ENCODE results near the gene KRTAP4-3. TPM values are rescaled to one million over a fixed set of nuclear protein-coding genes. Genes with fewer than 3 reads are reported as not detected.

The KRTAP4-3 gene
- total RNA-seq, 1 experiment from 2014 or later, result not detected

GRCh38 chr17:41211845-41212466, 43.9 kb upstream of the KRTAP4-3 start:
- ChIA-PET POLR2A (interaction anchor here (0.7 kb wide), 1 partner anchor 206 kb away, joined by 3 read pairs; no protein-coding TSS in a partner anchor), CTCF (no interaction called here)
- no peak overlapping the region for H3K27ac Mint-ChIP-seq
- H3K27me3 Mint-ChIP-seq (ENCODE audit: low read depth), result no peaks in the 10 kb centered on the region; the same call in 1 of the 2 replicates
- DNase-seq (ENCODE audit: low spot score) (no peak), ATAC-seq (no peak)
- H3K4me1 Mint-ChIP-seq, result no peaks in the 10 kb centered on the region
- no peak overlapping the region for H3K4me3 Mint-ChIP-seq
- TF ChIP-seq, protein P1, sequence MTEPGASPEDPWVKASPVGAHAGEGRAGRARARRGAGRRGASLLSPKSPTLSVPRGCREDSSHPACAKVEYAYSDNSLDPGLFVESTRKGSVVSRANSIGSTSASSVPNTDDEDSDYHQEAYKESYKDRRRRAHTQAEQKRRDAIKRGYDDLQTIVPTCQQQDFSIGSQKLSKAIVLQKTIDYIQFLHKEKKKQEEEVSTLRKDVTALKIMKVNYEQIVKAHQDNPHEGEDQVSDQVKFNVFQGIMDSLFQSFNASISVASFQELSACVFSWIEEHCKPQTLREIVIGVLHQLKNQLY (CRISPR knock-in tag; IDR thresholded peaks at IDR 0.05), result no peak
- TF ChIP-seq OVOL2 (CRISPR knock-in tag; IDR thresholded peaks at IDR 0.05; ENCODE audit: borderline replicate concordance), result no peak
- TF ChIP-seq NR2C2 (CRISPR knock-in tag; IDR thresholded peaks at IDR 0.05), result no peak
- TF ChIP-seq, protein P2, sequence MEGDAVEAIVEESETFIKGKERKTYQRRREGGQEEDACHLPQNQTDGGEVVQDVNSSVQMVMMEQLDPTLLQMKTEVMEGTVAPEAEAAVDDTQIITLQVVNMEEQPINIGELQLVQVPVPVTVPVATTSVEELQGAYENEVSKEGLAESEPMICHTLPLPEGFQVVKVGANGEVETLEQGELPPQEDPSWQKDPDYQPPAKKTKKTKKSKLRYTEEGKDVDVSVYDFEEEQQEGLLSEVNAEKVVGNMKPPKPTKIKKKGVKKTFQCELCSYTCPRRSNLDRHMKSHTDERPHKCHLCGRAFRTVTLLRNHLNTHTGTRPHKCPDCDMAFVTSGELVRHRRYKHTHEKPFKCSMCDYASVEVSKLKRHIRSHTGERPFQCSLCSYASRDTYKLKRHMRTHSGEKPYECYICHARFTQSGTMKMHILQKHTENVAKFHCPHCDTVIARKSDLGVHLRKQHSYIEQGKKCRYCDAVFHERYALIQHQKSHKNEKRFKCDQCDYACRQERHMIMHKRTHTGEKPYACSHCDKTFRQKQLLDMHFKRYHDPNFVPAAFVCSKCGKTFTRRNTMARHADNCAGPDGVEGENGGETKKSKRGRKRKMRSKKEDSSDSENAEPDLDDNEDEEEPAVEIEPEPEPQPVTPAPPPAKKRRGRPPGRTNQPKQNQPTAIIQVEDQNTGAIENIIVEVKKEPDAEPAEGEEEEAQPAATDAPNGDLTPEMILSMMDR (IDR thresholded peaks at IDR 0.05), result no peak
- TF ChIP-seq MXD4 (CRISPR knock-in tag; IDR thresholded peaks at IDR 0.05; ENCODE audit: borderline replicate concordance), result no peak
- TF ChIP-seq JUN (CRISPR knock-in tag; IDR thresholded peaks at IDR 0.05), result no peak
- TF ChIP-seq TEAD1 (CRISPR knock-in tag; IDR thresholded peaks at IDR 0.05), result no peak
- TF ChIP-seq TP53 (CRISPR knock-in tag; IDR thresholded peaks at IDR 0.05), result no peak
- TF ChIP-seq PRDM15 (CRISPR knock-in tag; IDR thresholded peaks at IDR 0.05), result no peak
- peaks cover 26% of the 10 kb centered on the region for H3K9me3 Mint-ChIP-seq
- peaks cover 13% of the 10 kb centered on the region for H3K36me3 Mint-ChIP-seq

DNA sequence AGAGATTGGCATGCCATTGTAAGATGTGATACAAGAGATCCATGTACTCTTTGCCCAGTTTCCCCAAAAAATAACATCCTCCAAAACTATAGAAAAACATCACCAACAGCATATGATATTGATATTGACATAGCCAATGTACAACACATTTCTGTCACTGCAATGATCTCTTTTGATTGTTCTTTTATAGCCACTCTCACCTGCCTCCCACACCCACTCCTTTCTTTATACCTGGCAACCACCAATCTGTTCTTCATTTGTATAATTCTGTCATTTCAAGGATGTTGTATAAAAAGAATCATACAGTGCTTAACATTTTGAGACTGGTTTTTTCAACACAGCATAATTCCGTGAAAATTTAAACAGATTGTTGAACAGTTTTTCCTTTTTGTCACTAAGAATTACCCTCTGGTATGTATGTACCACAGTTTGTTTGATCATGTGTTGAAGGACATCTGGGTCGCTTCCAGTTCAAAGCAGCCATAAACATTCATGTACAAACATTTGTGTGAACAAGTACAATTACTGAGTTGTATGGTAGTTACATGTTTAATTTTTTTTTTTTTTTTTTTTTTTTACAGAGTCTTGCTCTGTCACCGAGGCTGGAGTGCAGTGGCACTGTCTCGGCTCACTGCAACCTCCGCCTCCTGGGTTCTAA, 31.5 kb upstream of the KRTAP4-3 start:
- Mint-ChIP-seq H3K4me3 (no peak overlapping the region), H3K4me1 (no peaks in the 10 kb centered on the region), H3K27ac (no peak overlapping the region), H3K9me3 (peaks cover 18% of the 10 kb centered on the region), H3K36me3 (peaks cover 4% of the 10 kb centered on the region), H3K27me3 (ENCODE audit: low read depth) (no peaks in the 10 kb centered on the region; the same call in 1 of the 2 replicates)
- ATAC-seq (no peak), DNase-seq (ENCODE audit: low spot score) (no peak)
- ChIA-PET POLR2A (no interaction called here), CTCF (no interaction called here)
- TF ChIP-seq ATF1 (CRISPR knock-in tag; IDR thresholded peaks at IDR 0.05) (no peak), GRHL2 (CRISPR knock-in tag; IDR thresholded peaks at IDR 0.05; ENCODE audit: insufficient replicate concordance, severe bottlenecking) (no peak), AFF4 (CRISPR knock-in tag; IDR thresholded peaks at IDR 0.05; ENCODE audit: borderline replicate concordance) (no peak), GABPB1 (CRISPR knock-in tag; IDR thresholded peaks at IDR 0.05) (no peak), IRF1 (CRISPR knock-in tag; IDR thresholded peaks at IDR 0.05) (no peak), SP1 (CRISPR knock-in tag; conservative IDR thresholded peaks at IDR 0.05) (no peak)
- TF ChIP-seq, protein P3, sequence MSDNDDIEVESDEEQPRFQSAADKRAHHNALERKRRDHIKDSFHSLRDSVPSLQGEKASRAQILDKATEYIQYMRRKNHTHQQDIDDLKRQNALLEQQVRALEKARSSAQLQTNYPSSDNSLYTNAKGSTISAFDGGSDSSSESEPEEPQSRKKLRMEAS (CRISPR knock-in tag; IDR thresholded peaks at IDR 0.05), result no peak

Data from WTC11 (cell line).